Left colon (tissue), 2 donors: ENCODE measurements around the gene CCDC28A. TPM values are rescaled to one million over a fixed set of nuclear protein-coding genes. Genes with fewer than 3 reads are reported as not detected.
A peak's percentile ranks its signal among the peaks of the same experiment; 100 is the strongest.

Experiments
- ATAC-seq: fragments of 200-7000 bp; cut with Tn5 transposase; one replicate; pipeline ENCODE4 v1.9.1; 2020; ENCODE audit warnings: mild to moderate bottlenecking, moderate library complexity
- DNase-seq, 2 donors: peaks; one replicate each; pipeline ENCODE4 v3.0.0-alpha.2; 2020
- intact Hi-C, 2 donors: fragments of 100-400 bp; cut with DNase I in 1 of 2; cut with micrococcal nuclease in 1 of 2; formaldehyde crosslinking; loops; one replicate each; pipeline versions ENCODE4 v1.11.2 to v1.14.0; 2022; cut with DNase I, micrococcal nuclease
- total RNA-seq, 2 donors: library from RNA; stranded (reverse); fragmentation: NEBNext Ultra II Directional; extraction: Animal tissue kit (Norgen Biotek cat#: 25700); gene quantifications; one replicate each; pipeline ENCODE4 v1.2.1, GENCODE V29; 2021
- donor health status: DM: no; HTN: no; CAD: no.
- donor health status: DM: yes; HTN: yes; CAD: no.

The CCDC28A gene
- total RNA-seq, 2 donors from 2014 or later: 12.9 to 25.9 TPM

DNA sequence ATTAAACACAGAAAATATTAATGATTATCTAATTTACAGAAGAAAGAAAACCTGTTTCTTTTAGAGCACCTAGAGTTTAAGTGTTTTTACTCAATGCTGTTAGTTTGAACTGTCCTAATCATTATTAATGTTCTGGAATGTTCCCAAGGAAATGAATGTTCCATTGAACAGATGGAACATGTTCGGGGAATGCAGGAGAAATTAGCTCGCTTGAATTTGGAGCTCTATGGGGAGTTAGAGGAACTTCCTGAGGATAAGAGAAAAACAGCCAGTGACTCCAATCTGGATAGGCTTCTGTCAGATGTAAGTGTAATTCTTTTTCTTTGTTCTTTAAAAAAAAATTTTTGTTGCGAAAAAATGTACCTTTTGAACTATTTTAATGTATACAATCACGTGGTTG lies 11.5 kb downstream of the CCDC28A start:
- no peak for ATAC-seq
- intact Hi-C loops: no loop called here
- DNase-seq: no peak

DNA sequence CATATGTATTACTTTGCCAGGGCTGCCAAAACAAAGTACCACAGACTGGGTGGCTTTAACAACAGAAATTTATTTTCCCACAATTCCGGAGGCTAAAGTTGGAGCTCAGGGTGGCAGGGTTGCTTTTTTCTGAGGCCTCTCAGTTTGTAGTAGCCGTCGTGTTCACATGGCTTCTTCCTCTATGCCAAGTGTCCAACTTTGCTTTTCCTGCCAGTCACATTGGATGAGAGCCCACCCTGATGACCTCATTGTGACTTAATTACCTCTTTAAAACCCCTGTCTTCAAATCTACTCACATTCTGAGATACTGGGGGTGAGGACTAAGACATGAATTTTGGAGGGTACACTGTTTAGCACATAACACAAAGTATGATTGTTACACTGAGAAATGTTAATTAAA lies 12.4 kb downstream of the CCDC28A start:
- ATAC-seq (no peak), DNase-seq (no peak)
- intact Hi-C loops: no loop called here

DNA sequence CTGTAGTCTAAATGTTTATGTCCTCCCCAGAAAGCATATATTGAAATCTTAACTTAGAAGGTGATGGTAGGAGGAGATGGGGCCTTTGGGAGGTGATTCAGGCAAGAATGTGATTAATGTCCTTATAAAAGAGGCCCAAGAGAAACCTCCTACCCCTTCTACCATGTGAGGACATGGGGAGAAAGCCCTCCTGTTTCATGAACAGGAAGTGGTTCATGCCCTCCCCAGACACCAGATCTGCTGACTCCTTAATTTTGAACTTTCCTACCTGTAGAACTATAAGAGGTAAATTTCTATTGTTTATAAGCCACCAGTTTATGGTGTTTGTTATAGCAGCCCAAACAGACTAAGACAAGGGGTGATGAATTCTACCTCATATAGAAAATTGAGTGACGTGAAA lies 13.6 kb downstream of the CCDC28A start:
- intact Hi-C loops: no loop called here
- DNase-seq (no peak), ATAC-seq (no peak)

DNA sequence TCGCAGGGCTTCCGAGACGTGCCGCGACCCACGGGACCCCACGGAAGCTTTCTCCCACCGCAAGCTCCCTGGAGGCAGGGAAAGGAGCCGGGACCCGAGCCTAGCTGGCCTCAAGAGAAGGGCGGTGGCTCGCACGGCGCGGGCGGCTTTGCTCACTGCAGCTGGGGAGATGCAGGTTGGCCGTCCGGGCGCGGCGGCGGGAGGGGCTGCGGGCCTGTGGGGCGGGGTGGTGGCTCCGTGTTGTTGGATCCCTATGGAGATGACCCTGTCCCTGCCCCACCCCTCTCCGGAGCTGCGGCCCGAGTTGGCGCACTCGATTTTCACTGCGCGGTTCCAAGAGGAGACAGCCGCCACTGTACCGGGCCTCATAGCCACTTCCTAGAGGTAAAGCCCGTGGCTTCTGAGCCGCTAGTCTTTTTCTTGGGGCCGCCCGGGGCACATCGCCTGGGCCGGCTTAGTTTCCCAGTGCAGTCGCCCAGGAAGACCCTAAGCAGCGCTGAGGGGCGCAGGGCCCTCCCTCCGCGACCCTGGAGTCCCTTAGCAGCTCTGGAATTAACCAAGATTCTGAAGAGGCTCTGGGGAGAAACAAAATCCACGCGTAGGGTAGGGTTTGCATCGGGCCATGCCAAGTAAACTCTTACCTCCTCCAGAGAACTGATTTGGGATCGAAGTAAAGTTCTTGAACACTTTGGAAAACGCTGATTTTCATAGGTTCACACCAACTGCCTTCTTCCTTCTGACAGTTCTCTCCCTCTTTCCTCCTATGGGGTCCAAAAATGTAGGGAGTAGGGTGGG lies 22.4 kb downstream of the CCDC28A start, which contains the start of gene ECT2L:
Gene ECT2L, plus strand, starts transcription at position 279 of the 795 bp plus-strand sequence. CDS start 17,188 bp downstream, outside the sequence.
- ATAC-seq (peak; percentile 100), DNase-seq (peak; percentile 90 to 91)
- intact Hi-C loops: no loop called here

DNA sequence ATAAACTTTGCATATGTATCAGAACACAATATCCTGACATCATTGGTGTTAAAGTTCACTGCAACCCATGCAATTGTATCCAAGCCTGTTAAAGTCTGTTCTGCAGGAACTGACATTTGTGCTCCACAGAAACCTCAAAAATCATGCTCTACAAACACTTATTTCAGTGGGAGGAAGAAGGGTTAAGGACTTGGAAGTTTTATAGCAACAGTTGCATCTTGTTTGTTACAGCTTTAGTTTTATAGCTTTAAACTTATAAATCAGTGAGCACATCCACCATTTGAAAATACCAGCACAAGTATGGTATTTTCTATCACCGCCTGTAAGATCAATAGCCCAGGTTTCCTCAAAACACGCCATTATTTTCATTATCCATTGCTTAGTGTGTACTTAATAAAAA lies 23.2 kb downstream of the CCDC28A start:
- intact Hi-C loops: no loop called here
- no peak for ATAC-seq
- DNase-seq: no peak

DNA sequence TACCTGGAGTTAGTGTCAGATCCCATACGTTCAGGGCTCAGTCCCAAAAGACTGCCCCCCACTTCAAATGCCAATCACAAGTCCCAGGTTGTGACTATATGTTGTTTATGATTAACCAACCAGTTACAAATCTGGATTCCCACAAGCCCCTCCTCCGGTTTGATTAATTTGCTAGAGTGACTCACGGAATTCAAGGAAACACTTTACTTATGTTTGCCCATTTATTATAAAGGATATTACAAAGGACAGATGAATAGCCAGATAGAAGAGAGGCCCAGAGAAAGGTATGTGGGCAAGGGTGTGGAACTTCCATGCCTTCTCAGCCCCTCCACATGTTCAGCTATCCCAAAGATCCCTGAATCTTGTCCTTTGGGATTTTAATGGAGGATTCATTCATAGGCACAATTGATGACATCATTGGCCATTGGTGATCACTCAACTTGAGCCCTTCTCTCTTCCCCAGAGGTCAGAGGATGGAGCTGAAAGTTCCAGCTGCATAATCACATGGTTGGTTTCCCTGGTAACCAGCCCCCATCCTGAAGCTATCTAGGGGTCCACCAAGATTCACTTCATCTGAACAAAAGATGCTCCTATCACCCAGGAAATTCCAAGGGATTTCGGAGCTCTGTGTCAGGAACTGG lies 24.4 kb downstream of the CCDC28A start:
- no peak for ATAC-seq

DNA sequence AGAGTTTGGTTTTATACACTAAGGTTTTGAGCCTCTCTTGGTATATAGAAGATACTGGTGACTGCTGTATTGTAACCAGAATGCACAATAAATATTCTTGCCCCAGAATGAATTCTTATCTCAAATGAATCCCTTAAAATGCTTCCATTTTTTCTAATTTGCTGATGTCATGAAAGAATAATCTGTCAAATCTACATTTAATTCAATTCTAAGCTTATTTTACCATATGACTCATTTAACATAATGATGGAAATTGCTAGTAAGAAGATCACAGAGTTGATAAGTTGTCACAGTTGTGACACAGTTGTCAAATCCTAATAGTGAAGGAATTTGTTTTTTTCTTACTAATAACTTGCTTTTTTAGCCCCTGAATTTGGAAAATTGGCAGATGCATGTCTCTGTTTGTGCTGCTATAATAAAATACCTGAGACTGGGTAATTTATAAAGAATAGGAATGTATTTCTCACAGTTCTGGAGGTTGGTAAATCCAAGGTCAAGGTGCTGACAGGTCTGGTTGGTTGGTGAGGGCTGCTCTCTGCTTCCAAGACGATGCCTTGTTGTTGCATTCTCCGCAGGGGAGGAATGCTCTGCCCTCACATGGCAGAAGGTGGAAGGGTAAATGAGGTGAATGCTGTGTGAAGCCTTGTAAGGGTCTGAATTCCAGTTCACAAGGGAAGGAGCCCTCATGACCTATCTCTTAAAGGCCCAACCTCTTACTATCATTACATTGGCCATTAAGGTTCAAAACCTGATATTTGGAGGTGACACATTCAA lies 27.0 kb downstream of the CCDC28A start:
- ATAC-seq: no peak
- intact Hi-C loops: no loop called here
- DNase-seq: no peak

More for the DNA sequence above, 24.4 kb downstream of the CCDC28A start:
- no peak for DNase-seq
- intact Hi-C loops: no loop called here

DNA sequence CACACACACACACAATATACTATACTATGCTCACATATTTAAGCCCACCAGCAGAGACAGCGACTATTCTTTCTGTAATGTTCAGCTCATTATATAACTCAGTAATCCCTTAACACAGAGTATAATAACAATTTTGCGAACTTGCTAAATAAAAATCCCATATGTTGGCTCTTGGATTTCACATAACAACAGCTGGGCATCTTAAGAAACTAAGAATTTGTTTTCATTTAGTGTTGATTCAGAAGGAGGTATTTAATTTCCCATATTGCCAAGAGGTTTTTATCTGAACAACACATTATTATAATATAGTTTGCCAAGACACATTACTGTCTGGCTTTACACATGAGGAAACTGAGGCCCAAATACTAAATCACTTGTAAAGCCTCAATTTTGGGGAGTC lies 29.8 kb downstream of the CCDC28A start:
- intact Hi-C loops: no loop called here
- DNase-seq: no peak
- ATAC-seq: no peak

DNA sequence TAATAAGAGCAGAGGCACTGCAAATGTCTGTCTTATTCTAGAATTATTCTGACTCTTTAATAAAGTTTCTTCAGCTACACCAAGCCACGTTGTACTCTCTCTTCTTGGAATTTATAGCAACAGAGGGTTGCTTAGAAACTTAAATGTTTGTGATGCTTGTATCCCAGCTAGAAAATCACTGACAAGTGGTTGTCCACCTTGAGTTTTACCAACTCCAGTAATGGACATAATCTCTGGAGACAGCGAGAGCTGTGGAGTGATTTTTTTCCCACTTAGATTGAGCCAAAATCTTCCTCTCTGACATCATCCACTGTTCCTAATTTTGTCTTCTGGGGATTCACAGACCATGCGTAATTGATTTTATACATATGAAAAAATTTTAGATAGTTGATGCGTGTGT lies 30.3 kb downstream of the CCDC28A start:
- intact Hi-C loops: no loop called here
- DNase-seq (no peak), ATAC-seq (no peak)

DNA sequence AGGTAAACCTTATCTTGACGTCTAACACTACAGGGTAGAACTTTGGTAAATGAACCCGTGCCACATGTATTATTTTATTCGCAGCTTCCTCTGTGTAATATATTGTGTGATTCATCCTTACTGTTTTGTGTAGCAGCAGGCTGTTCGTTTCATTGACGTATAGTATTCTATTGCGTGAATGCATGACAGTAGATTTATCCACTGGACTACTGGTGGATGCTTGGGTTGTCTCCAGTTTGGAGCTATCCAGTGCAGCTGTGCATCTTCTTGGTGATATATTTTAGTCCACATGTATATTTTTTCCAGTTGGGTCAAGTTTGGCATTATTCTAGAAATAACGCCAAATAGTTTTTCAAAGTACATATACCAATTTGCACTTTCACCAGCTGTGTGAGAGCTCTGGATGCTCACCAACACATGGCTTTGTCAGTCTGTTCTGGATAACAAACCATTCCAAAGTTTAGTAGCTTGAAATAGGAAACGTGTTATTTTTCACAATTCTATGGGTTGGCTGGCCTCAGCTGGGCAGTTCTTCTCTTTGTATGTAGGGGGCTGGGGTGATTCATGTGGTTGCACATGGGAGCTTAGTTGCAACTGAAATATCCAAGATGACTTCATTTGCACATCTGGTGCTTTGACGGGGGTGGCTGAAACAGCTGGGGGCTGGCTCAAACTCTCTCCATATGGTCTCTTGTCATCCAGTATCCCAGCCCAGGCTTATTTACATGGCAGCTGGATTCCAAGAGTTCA lies 31.6 kb downstream of the CCDC28A start:
- DNase-seq: no peak
- intact Hi-C loops: no loop called here
- ATAC-seq: no peak

DNA sequence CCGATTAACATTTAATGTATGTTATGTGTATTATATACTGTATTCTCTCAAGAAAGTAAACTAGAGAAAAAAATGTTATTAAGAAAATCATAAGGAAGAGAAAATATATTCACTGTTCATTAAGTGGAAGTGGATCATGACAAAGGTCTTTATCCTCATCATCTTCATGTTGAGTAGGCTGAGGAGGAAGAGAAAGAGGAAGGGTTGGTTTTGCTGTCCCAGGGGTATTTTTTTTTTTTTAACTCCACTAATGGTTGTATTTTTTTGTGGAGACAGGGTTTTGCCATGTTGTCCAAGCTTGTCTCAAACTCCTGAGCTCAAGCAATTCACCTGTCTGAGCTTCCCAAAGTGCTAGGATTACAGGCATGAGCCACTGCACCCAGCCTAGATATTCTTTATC lies 33.3 kb downstream of the CCDC28A start:
- no peak for DNase-seq
- no peak for ATAC-seq
- intact Hi-C loops: no loop called here

DNA sequence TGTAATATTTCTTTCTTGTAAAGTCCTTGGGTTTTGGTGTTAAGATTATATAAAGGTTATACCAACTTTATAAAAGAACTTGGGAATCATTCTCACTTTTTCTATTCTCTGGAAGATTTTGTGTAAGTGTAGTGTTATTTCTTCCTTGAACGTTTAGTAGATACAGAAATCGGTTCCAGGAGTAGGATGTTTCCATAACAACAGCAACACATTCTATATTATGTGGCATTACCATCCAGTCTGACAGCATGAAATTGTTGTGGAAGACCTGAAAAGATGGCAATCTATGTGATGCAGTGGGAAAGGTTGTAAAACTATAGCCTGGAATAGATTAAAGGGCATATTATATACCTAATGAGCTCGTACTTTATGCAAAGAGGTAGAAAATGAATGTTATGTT lies 36.1 kb downstream of the CCDC28A start:
- ATAC-seq (no peak), DNase-seq (no peak)
- intact Hi-C loops: loop anchor here in 1 of 2 donors (10.0 kb wide), 1 partner anchor 175 kb away; the partner anchor contains the start of gene REPS1

DNA sequence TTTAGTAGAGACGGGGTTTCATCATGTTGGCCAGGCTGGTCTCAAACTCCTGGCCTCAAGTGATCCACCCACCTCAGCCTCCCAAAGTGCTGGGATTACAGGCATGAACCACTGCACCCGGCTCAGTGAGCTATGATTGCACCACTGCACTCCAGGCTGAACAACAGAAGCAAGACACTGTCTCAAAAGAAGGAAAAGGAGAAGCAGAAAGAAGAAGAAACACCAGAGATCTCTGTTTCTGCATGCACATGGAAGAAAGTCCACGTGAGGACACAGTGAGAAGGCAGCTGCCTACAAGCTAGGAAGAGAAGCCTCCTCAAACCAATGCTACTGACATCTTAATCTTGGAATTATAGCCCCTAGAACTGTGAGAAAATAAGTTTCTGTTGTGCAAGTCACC lies 38.3 kb downstream of the CCDC28A start:
- intact Hi-C loops: loop anchor here in 1 of 2 donors (10.0 kb wide), 1 partner anchor 173 kb away; the partner anchor contains the start of gene REPS1
- DNase-seq: no peak
- no peak for ATAC-seq

DNA sequence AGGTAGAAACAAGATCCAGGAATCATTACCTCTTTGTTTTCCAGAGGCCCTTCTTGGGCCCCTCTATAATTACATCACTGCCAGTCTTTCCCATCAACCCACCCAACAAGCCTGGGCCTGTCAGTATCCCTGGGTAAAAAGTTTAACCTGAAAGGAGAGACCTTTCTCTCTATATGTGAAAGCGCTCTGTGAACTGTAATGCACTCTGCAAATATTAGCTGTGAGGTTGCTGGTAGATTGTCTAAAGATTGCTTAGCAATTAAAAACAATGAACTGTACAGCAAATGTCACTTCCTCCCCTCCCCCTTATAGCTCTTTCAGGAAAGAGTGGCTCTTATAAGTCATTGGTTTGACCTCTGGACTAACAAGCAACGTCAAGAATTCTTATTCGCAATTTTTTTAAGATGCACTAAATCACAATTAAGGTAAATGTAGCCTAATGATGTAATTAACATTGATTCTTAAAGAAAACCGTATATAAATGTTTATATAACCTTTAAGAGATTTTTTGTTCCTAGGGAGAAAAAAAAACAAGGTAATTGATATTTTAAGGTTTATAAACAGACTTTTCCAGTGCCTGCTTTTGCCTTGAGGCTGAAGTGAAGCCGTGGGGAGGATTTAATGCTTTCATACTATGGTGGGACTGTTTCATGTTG lies 40.7 kb downstream of the CCDC28A start:
- no peak for DNase-seq
- intact Hi-C loops: loop anchor here in 1 of 2 donors (10.0 kb wide), 1 partner anchor 170 kb away; the partner anchor contains the start of gene REPS1

DNA sequence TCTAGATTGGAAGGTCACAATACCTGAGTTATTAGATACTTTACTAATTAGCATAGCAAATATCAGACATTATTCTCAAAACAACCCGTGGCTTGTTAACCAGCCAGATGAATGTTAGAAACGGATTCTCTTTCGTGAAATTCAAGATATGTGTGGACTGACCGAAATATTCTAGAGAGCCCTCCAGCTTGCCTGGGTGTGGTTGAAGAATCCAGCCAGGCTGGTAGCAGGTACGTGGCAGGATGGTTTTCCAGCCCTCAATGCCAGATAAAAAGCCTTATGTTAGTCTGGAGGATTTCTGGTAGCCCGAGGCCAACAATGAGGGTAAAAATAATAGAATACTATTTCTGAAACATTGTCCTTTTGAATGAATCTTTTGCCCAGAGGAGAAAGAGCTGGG lies 41.7 kb downstream of the CCDC28A start:
- no peak for DNase-seq
- ATAC-seq: no peak
- intact Hi-C loops: loop anchor here (5.0 to 10.0 kb wide), 3 partner anchors 170 to 547 kb away; partner anchors contain the start of gene REPS1 (in 2 of the 2)

More for the DNA sequence above, 40.7 kb downstream of the CCDC28A start:
- peak; percentile 26 for ATAC-seq

DNA sequence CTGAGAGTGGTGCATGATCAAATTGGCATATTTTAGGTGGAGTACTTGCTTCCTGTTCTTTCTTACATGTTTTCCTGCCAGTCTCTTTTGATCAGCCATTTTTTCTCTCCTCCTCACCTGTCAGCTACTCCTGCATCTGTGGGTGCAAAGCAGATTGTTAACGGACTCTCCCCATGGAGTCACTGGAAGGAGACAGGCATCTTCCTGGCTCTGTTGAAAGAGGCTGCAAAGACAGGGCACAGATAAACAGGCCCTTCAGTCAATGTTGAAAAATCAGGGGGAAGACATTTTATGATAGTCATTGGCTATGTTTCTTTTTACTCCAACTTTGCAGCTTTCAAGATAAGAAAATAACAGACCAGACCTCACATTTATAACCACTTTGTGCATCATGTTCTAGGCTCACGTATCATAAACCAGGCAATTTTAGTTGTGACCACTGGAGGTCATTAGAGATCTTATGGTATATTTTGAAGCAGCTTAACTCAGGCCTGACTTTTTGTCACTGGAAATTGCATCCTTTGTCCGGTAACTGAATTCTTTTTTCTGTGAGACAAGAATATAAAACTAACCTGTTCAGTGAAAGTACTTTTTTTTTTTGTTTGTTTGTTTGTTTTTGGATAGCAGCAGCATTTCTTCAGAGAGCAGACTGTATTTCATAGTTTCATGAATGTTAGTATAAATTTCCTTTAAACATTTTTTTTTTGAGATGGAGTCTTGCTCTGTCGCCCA lies 42.4 kb downstream of the CCDC28A start:
- ATAC-seq: peak; percentile 56
- intact Hi-C loops: loop anchor here (5.0 to 10.0 kb wide), 3 partner anchors 169 to 546 kb away; partner anchors contain the start of gene REPS1 (in 2 of the 2)
- DNase-seq: no peak

DNA sequence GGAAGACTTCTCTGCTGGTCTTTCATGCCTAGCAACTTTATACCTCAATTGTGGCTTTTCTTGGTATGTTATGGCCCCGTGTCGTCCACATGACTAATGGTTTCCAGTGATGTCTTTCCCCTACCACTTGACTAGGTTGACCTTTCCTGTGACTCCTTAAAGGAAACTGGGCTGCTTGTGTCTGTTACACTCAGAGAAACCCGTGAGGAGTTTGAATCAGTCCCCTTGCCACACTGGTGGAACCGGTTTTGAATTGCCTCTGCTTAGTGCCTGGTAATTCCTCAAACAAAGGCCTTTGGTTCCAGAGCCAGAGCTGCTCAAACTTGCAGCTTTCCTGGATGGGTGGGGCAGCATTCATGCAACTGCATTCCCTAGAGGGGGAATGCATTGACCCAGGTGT lies 44.2 kb downstream of the CCDC28A start:
- intact Hi-C loops: loop anchor here (5.0 to 10.0 kb wide), 3 partner anchors 167 to 545 kb away; partner anchors contain the start of gene REPS1 (in 2 of the 2)
- DNase-seq (peak; percentile 84 to 91), ATAC-seq (peak; percentile 94)
